Measurements from ENCODE around the gene KRT27.
A peak's percentile ranks its signal among the peaks of the same experiment; 100 is the strongest.

The KRT27 gene

DNA sequence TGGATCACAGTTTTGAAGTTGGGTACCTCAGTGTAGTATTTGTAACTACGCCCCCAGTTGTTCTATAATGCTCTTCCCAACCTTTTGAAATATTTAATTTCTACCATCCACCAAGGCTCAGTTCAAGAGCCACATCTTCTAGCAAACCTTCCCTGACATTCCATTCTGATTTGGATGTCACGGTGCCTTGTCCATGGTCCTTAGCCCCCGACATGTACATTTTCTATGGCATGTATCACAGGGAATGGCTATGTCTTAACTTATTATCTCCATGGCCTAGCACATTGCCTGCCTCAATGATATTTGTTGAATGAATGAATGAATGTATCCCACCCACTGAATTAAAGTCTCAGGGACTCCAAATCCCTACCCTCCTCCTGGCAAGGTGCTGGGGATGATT, 23.8 kb upstream of the KRT27 start:
- DNase-seq: no peak

DNA sequence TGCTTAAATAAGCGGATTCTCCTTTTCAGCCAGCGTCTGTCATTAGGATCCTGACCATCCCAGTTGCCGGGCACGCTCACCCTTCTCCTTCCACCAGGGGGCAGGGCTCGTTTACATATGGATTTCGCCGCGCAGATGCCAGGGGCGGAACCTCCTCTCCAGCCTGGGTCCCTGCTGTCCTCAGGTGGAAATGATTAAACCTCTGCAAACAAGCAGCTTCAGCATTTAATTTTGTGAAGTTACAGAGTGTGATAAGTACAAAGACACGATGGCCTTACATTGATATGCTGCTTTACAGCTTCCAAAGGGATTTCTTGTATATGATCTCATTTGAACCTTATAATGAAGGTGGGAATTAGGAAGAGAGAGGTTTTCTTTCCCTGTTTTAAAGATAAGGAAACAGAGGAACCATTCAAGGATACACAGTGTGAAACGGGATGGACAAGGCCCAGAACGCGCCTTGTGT, 21.3 kb upstream of the KRT27 start:
- DNase-seq: peak; percentile 87

DNA sequence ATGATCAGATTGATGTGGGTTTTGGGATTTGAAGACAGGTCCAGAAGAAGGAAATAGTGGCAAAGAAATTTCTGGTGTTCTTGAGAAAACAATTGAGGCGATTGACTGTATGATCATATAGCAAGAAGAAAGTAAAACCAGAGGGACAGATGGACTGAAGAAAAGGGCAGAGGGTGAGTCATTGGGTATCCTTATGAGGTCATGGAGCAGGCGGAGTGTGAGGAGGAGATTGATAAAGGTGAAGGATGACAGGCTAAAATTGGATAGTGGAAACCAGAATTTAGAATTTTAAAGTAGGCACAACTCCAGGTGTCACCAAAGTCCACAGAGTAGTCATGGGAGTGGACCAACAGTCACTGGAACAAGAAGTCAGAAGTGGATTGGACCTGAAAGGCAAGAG, 18.8 kb upstream of the KRT27 start:
- DNase-seq: no peak

DNA sequence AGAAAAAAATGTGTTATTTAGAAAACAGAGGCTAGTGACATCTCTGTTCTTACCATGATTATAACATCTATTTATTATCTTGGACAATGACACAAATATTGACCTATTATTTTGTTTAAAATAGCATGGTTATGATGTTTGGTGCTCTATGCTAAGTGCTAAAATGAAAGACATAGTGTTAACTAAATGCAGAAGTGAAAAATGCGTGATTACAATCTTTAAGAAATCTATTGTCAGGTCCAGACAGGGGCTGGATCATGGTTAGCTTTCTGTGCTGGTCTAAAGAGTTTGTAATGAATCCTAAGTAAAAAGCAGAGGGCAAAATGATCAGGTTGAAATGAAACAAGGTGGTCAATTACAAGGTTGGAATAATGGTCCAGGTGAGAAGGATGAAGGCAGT, 18.0 kb upstream of the KRT27 start:
- DNase-seq: no peak

DNA sequence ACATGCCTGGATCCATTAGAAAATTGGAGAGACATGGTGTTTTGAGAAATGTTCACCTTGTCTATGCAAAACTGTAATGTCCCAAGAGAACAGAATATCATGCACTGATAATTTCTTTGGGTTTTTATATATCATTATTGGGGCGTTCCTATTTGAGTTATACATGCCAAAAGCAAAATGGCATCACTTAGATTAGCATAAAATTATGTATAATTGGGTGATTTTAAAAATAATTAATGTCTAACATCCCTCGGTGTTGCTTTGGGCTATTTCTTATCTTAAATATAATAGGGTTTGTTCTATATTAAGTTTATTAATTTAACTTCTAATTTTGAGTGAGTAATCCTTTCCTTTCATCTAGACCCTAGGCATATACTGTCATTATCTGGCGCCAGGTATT, 17.5 kb upstream of the KRT27 start, which contains the start of gene KRT28:
TSS of gene KRT28 (minus strand) at position 101 of the 400 bp plus-strand sequence. CDS start at position 35, 66 bp downstream.
- no peak for DNase-seq

DNA sequence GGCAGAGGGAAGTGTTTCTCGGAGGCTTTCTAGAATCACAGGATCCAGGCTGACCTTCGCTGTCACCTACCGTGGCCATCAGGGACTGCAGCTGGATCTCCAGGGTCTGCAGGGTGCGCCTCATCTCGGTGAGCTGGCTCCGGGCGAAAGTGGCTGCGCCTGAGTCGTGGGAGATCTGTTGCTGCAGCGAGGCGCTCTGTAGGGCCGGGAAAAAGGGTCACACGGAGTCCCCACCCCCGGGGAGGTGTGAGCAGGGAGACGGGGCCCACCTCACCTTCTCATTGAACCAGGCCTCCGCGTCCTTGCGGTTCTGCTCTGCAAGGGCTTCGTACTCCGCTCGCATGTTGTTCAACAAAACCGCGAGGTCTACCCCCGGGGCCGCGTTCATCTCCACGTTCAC, 14.5 kb upstream of the KRT27 start:
- DNase-seq: no peak

DNA sequence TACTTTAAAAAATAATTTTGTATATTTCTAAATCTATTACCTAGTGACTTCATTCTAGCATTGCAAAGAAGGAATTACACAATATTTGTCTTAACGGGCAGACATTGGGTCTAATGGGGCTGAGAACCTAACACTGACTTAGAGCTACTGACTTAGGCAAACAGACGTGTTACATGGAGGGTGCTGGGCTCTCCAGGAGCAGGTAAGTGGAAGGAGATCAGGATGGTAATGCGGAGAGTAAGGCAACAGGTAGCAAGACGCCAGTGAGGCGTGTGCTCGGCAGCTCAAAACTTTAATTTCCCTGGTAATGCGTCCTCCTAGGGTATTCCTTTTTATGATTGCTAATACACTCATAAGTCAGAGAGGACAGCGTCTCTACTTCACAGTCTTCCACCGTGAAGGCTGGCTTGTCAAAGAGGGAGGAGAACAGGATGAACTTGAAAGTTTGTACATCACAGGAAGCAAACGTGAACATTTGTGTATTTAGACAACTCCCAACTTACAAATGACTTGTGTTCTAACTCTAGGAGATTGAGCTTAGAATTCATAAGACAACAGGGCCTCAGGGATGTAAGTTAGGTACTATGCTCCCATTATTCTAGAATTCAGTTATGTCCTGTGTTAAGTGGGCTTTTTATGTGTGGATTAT, 12.8 kb upstream of the KRT27 start:
- no peak for DNase-seq

DNA sequence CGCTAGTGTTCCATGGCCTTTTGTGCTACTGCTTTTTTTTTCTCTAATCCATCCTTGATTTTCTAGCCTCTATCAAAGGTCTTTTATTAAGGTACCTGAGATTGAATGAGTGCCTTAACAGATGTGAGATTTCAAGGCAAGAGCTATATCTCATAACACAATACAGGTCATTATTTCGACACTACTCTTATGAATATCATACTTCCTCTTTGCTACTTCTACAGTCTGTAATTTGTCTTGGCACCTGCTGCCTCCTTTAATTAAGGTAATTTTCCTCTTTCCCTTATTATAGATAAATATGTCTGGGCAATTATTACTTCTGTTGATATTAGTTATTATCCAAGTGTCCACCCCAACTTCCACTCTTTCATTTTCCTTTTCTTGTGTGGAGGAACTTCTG, 12.1 kb upstream of the KRT27 start:
- DNase-seq: no peak

DNA sequence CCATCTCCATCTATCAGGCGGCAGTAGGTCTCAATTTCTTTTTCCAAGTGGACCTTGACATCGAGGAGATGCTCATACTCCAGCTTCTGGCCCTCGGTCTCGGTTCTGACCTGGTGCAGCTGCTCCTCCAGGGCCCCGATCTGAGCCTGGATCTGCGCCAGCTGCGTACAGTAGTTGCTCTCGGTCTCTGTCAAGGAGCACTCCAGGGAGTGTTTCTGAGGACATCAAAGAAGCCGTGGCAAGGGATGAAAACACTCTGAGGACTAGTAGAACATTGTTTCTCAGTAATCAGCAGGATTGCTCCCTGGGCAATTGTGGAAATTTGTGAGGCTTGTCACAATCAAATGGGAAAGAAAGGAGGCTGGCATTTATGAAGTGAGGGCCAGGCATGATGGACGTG, 11.5 kb upstream of the KRT27 start:
- DNase-seq: no peak

DNA sequence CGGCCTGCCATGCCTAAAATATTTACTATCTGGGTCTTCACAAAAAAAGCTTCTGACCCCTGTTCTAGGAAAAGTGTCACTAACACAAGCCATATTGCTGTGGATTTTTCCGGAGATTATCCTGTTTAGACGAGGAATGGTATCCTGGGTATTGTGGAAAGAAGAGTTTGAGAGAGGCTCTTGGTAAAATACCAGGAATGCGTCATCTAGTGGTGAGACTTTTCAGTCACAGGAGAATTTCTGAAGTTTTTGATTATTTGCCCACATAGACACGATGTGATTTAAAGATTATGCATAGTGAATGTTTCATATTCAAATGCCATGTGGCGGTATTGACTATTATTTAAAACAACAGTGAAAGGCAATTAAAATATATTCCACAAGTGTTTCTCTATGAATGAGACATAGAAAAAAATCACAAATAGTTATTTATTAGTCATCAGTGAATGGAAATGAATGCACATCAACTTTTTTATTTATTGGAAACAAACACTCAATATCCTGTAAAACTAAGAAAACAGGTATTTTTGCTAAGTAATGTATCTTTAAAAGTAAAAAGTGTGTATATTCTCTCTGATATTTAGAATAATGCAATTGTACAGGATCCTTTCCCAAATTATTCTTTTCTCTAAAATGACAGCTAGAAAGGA, 9.6 kb upstream of the KRT27 start:
- no peak for DNase-seq

DNA sequence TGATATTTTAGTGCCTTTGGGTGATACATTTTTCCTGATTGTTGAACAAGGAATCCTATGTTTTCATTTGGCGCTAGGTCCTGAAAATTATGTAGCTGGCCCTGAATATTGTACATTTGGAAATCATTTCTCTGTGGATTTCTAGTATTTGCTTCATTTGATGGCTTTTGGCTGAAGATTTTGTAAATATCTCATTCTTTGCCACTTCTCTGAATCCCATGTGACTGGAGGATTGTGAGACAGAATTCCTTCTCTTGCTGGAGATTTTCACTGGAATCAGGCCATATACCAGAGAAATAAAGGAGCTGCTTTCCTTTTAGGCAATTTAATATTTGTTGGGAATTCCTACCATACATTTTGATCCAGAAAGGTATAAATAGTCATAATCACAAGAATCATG, 8.8 kb upstream of the KRT27 start:
- DNase-seq: no peak

DNA sequence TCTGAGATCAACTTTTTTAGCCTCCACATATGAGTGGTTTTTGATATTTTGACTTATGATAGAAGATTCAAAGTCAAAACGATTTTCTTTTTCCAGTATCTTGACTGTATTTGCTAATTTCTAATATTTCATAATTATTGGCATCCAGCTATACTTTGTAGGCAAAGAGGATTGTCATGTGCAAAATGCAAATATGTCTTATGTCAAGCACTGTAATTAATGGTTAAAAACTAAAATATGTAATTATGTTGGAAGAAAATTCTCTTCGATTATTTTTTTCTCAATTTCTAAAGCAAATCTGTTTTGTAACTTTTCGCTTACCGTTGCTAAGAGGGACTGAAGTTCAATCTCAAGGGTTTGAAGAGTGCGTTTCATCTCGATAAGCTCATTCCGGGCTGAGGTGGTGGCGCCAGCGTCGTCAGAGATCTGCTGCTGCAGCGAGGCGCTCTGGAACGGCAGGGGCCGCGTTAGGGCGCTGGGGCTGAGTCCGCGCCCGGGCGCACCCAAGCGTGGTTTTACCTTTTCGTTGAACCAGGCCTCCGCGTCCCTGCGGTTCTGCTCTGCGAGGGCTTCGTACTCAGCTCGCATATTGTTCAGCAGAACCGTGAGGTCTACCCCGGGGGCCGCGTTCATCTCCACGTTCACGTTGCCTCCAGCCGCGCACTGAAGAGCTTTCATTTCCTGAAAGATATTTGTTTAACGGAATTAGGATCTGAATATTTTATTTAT, 3.0 kb downstream of the KRT27 start:
- DNase-seq: peak; percentile 45

DNA sequence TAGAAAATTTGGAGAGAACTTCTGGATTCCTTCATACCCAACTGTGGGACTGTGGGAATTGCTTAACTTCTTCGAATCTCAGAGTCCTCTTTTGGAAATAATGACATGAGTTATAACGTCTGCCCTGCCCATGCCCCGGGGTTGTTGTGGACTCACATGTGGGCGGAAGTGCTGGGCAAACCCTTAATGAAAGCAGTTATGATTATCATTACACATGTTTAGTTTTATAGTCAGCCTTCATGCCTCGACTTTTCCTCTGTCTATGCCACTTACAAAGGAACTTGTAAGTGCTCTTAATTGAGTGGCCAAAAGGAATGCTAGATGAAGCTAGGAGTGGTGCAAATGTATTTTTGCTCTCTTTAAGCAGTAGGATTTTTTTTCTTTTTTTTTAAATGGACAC, 3.9 kb downstream of the KRT27 start:
- DNase-seq: no peak

DNA sequence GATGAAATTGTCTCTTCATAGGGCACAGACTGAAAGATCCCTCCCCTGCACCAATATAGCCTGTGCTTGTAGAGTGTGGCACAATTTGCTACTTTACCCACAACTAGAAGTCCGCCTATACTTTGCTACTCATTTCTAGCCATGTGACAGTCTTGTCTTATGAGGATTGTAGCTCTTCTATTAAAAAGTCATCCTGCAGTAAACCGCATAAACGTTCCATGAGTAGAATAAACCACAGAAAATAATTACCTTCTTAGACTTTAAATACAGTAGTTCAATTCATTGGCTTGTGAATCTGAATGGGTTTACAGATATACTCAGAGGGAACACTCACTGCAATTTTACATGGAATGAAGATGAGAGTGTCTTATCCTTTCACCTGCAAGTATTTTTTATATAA, 4.4 kb downstream of the KRT27 start:
- no peak for DNase-seq

DNA sequence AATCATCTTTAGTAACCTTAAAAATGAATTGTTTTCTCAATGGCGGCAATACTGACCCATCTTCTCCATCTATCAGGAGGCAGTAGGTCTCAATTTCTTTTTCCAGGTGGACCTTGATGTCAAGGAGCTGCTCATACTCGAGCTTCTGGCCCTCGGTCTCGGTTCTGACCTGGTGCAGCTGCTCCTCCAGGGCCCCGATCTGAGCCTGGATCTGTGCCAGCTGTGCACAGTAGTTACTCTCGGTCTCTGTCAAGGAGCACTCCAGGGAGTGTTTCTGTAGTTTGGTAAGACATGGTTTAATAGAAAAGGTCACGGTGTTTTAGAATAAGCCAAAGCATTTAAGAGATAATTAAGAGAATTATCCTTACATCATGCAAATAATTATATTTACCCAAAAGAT, 4.9 kb downstream of the KRT27 start:
- no peak for DNase-seq

DNA sequence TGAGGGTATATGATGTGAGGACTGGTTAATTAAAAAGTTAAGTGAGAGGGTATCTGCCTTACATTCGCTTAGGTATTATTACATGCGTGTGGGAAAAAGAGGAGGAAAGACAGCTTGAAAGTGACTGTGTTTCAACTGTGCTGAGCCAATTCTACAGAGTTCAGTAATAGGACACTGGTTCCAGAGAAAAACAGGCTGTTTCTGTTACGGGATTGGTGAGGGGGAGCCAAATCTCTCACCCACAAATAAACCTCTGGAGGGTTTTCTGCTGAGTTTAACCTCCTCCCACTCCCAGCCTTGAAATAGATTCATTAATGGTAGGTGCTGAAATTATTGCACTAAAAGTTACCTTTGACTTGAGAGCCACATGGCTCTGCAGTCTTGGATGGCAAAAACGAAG, 6.4 kb downstream of the KRT27 start:
- DNase-seq: no peak

DNA sequence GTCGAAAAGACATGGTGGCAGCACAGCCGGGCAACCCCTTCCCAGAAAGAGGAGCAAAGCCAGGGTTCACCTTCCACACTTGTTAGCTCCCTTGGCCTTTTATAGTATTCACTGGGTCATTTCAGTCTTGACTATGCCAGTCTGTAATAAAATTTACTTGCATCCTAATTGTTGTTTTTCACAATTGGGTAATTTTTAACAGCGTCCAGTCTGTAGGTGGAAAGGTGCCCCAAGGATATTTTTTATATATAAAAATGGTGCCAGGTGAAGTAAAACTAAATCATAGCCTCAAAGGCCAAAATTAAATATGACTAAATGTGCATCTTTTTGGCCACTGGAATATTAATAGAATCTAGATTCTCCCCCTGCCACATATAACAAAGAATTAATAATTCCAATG, 10.2 kb downstream of the KRT27 start, which contains the start of gene KRT26:
TSS of gene KRT26 (minus strand) at position 101 of the 400 bp plus-strand sequence. CDS start at position 13, 88 bp downstream.
- no peak for DNase-seq

DNA sequence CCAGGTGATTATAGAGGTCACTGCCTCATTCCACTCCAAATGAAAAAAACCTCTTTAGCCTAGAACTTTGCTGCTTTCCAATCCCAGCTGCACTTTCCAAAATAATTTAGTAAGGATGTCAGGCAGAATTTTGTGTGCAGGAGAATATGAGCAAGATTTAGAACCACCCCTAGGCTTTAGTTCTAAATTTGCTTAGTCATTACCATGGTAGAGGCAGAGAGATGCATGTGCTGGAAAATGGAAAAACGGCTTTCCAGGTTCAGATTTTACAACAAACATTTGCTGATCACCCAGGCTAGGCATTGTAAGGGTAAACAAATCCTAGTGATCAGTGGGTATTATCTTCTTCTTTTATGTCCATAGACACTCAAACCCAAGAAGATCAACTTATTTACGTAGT, 16.7 kb downstream of the KRT27 start:
- no peak for DNase-seq

DNA sequence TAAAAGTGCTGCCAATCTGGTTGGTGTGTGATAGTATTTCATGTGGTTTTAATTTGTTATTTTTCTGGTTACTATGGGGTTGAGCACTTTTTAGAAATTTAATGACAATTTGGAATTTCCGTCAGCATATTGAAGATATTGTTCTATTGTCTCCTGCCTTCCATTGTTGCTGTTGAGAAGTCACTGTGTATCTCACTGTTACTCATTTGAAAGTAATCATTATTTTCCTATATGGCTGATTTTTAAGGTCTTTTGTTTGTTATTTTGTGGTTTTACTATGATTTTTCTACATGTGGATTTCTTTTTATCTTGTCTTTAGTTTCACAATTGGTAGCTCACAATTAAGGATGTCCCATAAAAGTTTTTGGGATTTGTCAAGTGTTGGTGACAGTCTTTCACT, 18.6 kb downstream of the KRT27 start:
- DNase-seq: no peak

DNA sequence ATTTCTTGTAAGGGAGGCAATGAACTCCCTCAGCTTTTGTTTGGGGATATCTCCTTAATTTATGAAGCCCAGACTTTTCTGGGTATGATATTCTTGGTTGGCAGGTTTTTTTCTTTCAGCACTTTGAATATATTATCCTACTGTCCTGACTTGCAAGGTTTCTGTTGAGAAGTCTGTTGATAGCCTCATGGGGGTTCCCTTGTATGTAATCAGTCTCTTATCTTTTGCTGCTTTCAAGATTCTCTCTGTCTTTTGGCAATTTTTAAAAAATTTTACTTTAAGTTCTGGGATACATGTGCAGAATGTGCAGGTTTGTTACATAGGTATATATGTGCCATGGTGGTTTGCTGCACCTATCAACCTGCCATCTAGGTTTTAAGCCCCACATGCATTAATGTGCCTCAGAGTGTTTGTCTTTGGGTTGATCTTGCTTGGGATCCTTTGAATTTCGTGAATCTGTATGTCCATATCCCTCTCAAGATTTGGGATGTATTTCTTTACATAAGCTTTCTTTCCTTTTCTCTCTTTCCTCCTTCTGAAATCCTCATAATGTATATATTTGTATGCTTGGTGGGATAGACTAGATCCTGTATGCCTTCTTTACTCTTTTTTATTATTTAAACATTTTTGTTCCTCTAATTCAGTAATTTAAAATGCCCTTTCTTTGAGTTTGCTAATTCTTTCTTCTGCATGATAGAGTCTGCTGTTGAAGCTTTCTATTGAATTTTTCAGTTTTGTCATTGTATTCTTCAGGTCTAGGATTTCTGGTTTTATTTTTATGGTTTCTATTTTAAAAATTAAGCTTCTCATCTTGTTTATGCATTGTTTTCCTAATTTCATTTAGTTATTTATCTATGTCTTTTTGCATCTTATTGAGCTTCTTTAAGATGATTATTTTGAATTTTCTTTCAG, 22.0 kb downstream of the KRT27 start:
- DNase-seq: no peak

DNA sequence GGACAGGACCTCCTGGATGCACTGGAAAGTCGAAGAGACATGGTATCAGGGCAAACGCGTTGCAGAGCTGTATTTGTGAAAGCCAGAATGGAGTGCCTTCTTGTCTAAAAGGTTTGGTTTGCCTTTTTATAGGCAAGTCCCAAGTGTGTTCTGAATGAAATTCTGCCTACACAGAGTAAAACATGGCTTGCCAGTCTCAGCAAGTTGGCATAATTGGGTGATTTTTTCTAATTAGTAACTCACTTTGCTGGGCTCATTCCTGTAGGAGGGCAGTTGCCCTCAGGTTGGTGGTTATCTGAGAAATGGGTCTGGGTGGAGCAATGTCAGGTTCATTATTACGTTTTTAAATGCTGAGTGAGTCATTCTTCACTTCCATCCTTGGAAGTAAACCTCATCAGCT, 27.1 kb downstream of the KRT27 start, which contains the start of gene KRT25:
TSS of gene KRT25 (minus strand) at position 101 of the 400 bp plus-strand sequence. CDS start at position 41, 60 bp downstream.
- DNase-seq: no peak

DNA sequence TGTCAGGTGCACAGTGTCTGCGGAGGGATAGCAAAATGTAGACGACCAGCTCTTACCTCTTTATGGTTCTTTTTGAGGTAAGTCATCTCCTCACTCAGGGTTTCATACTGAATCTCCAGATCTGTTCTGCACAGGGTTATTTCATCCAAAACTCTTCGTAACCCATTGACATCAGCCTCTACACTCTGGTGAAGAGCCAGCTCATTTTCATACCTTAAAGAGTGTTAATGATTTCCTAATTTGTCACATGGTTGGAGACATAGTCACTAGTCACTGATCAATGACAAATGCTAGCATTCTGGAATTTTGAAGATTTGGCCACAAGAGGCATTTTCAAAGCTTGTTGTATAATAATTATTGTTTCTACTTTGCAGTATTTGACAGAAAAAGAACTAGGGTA, 28.5 kb downstream of the KRT27 start:
- no peak for DNase-seq

DNA sequence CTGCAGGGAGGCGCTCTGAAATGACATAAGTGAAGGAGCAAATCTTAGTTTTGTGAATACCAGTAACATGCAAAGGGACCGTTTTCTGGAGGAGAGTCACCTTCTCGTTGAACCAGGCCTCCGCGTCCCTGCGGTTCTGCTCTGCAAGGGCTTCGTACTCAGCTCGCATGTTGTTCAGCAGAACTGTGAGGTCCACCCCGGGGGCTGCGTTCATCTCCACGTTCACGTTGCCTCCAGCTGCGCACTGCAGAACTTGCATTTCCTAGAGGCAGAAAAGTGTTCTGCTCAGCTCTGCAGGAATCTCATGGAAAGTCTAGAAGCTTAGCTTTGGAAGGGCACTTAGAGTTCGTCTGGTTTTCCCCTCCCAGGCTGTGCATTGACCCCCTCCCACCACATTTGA, 31.3 kb downstream of the KRT27 start:
- DNase-seq: no peak
